HepG2 (cell line): ENCODE data around the gene BAHD1. TPM values are rescaled to one million over a fixed set of nuclear protein-coding genes. Genes with fewer than 3 reads are reported as not detected.

ENCODE experiments used
- ATAC-seq: fragments of 200-7000 bp; cut with Tn5 transposase; 3 replicates; pipeline ENCODE4 v1.9.1; 2020; ENCODE audit warnings: mild to moderate bottlenecking, moderate library complexity
- BruUV-seq: library from RNA; stranded (reverse); fragments of 400-500 nt; replicated peaks from 2 replicates; lab custom pipeline; 2021; lab: Mats Ljungman, UMichigan
- CTCF ChIA-PET: fragments of 300-600 bp; formaldehyde crosslinking; extraction: SDS; loops from one replicate; lab custom pipeline; 2021; ENCODE audit warnings: low total read pairs, inconsistent platforms, low intra/inter-chr PET ratio; lab: Yijun Ruan, JAX
- POLR2A ChIA-PET: fragments of 350-600 bp; sonication (Branson Sonifier 250); formaldehyde crosslinking; loops from one replicate; lab custom pipeline; 2020; ENCODE audit warnings: antibody characterized with exemption, inconsistent platforms; lab: Yijun Ruan, JAX
- DNase-seq: peaks from one replicate; pipeline ENCODE4 v3.0.0-alpha.2; 2015; ENCODE audit warnings: low spot score
- FAIRE-seq: peaks from 3 replicates; lab custom pipeline; 2011; peaks lifted over from hg19 to GRCh38; lab: Jason Lieb, UNC
- H2AFZ ChIP-seq: one replicate; pipeline ENCODE4 v1.6.1; 2011; ENCODE audit warnings: low read length, inconsistent platforms
- H3K27ac ChIP-seq: fragments of 300-600 bp; 3 replicates; pipeline ENCODE4 v1.8.0; 2011; ENCODE audit warnings: mixed run types, mild to moderate bottlenecking, mixed read lengths, low read length, inconsistent platforms; ENCODE audit not compliant: insufficient read depth; ENCODE audit errors: extremely low read length
- H3K27me3 ChIP-seq, 2 experiments: fragments of 200-600 bp in 1 of 2; 2 replicates in 1 of 2; 3 replicates in 1 of 2; pipeline versions ENCODE4 v1.6.0 to v1.8.0; 2011; ENCODE audit warnings: low read length in 2 of 2, mild to moderate bottlenecking in 2 of 2, moderate library complexity in 2 of 2, inconsistent platforms in 1 of 2; ENCODE audit not compliant: insufficient read depth in 2 of 2, control insufficient read depth in 1 of 2
- H3K36me3 ChIP-seq, 2 experiments: fragments of 200-600 bp in 1 of 2; replicated peaks in 1 of 2; 2 replicates in 1 of 2; 3 replicates in 1 of 2; pipeline versions ENCODE4 v1.5.1 to v1.8.0; 2011; ENCODE audit warnings: low read length in 2 of 2, inconsistent platforms in 1 of 2; ENCODE audit not compliant: insufficient read depth in 2 of 2, control insufficient read depth in 1 of 2
- H3K4me1 ChIP-seq: 2 replicates; pipeline ENCODE4 v1.5.1; 2012; ENCODE audit warnings: low read length, inconsistent platforms; ENCODE audit not compliant: insufficient read depth
- H3K4me2 ChIP-seq: 2 replicates; pipeline ENCODE4 v1.6.0; 2011; ENCODE audit warnings: low read depth, low read length, inconsistent platforms
- H3K4me3 ChIP-seq, 3 experiments: fragments of 200-600 bp in 1 of 3; sonication (generic), shearing (Covaris generic) in 1 of 3; replicated peaks in 1 of 3; 2 replicates each; pipeline ENCODE4 v1.5.1; 2011 to 2016; ENCODE audit warnings: low read length in 3 of 3, inconsistent platforms in 2 of 3, low read depth in 2 of 3, mild to moderate bottlenecking in 2 of 3, control low read depth in 1 of 3, mixed read lengths in 1 of 3; ENCODE audit not compliant: insufficient read depth in 1 of 3
- H3K79me2 ChIP-seq: one replicate; pipeline ENCODE4 v1.6.1; 2011; ENCODE audit warnings: low read length, inconsistent platforms; ENCODE audit not compliant: insufficient read depth
- H3K9ac ChIP-seq: 2 replicates; pipeline ENCODE4 v1.6.0; 2011; ENCODE audit warnings: mild to moderate bottlenecking, low read depth, low read length, inconsistent platforms; ENCODE audit not compliant: insufficient read depth
- H3K9me3 ChIP-seq: 2 replicates; pipeline ENCODE4 v1.5.1; 2012; ENCODE audit warnings: mild to moderate bottlenecking, low read length
- H4K20me1 ChIP-seq: 2 replicates; pipeline ENCODE4 v1.6.0; 2011; ENCODE audit warnings: inconsistent platforms, mild to moderate bottlenecking, low read length, moderate library complexity; ENCODE audit not compliant: insufficient read depth
- BATF2 ChIP-seq: sonication (generic); formaldehyde crosslinking; IDR thresholded peaks from 2 replicates; pipeline ENCODE4 v1.8.0; 2022; ENCODE audit warnings: mild to moderate bottlenecking, missing genetic modification reagents, moderate library complexity
- MAFF ChIP-seq: IDR thresholded peaks from 2 replicates; pipeline ENCODE4 v1.6.1; 2011; ENCODE audit warnings: low read depth, low read length, improper control_type of control experiment
- MAFK ChIP-seq, 2 experiments: IDR thresholded peaks in 1 of 2; conservative IDR thresholded peaks in 1 of 2; 2 replicates each; pipeline ENCODE4 v1.6.1; 2011; ENCODE audit warnings: improper control_type of control experiment in 2 of 2, low read length in 2 of 2
- MIER3 ChIP-seq: IDR thresholded peaks from 2 replicates; pipeline ENCODE4 v1.6.1; 2016; ENCODE audit warnings: missing compliant biosample characterization, borderline replicate concordance
- SP4 ChIP-seq: sonication (generic); formaldehyde crosslinking; IDR thresholded peaks from 2 replicates; pipeline ENCODE4 v1.8.1; 2023; ENCODE audit warnings: mild to moderate bottlenecking, missing genetic modification reagents
- ZNF260 ChIP-seq: sonication (generic); formaldehyde crosslinking; IDR thresholded peaks from 2 replicates; pipeline ENCODE4 v1.4.0; 2020; ENCODE audit warnings: missing genetic modification reagents, low read depth, mild to moderate bottlenecking, borderline replicate concordance
- ZNF331 ChIP-seq: sonication (generic); formaldehyde crosslinking; IDR thresholded peaks from 2 replicates; pipeline ENCODE4 v1.4.0; 2020; ENCODE audit warnings: missing genetic modification reagents
- ZNF703 ChIP-seq: sonication (generic); formaldehyde crosslinking; IDR thresholded peaks from 2 replicates; pipeline ENCODE4 v1.5.1; 2020; ENCODE audit warnings: missing genetic modification reagents, mild to moderate bottlenecking, moderate library complexity, borderline replicate concordance
- WGBS: methylation state at CpG from one replicate; pipeline ENCODE4 v1.1.6; 2017; ENCODE audit warnings: low lambda C conversion rate; 5-methylcytosine and 5-hydroxymethylcytosine counted together
- in situ Hi-C: cut with HindIII; loops from 2 replicates; pipeline ENCODE4 v1.10.0; 2017; ENCODE audit warnings: low pct_unique_long_range_greater_than_20kb; ENCODE audit not compliant: extremely low pct_ligation_motif_present
- intact Hi-C: fragments of 100-400 bp; cut with micrococcal nuclease; formaldehyde crosslinking; loops from one replicate; pipeline ENCODE4 v1.10.0; 2022; ENCODE audit not compliant: unreplicated experiment
- polyA plus RNA-seq, 8 experiments: library from polyadenylated mRNA; depleted of rRNA in 3 of 8; stranded (reverse) in 7 of 8; unstranded in 1 of 8; fragments of >200 nt; fragmentation: Illumina TruSeq in 4 of 8; extraction: Trizol in 4 of 8; gene quantifications; 2 replicates each; pipeline versions ENCODE4 v1.2.1 to v1.2.3, GENCODE V29; 2011 to 2016; ENCODE audit warnings: low read depth in 4 of 8, missing spikeins in 1 of 8, mixed read lengths in 1 of 8; ENCODE audit not compliant: insufficient read depth in 1 of 8
- total RNA-seq, 5 experiments: library from RNA; depleted of rRNA; stranded (reverse); fragments of >200 nt; fragmentation: Illumina TruSeq; extraction: Trizol; gene quantifications; 2 replicates each; pipeline ENCODE4 v1.2.3, GENCODE V29; 2016; ENCODE audit warnings: low read depth in 1 of 5
- TF ChIP-seq, protein P1 (sequence below): sonication (generic); formaldehyde crosslinking; IDR thresholded peaks from 2 replicates; pipeline ENCODE4 v1.8.0; 2022; ENCODE audit warnings: missing genetic modification reagents, mild to moderate bottlenecking, inconsistent platforms, borderline replicate concordance

The BAHD1 gene
- total and polyA plus RNA-seq, 2 of the 13 experiments (the other 11 are each of a cell fraction or from before 2014, with no cell fraction given) = 3.3 to 8.7 TPM

- no peak for ATAC-seq
- H3K27ac ChIP-seq = no peak overlapping the region
- no peaks in the 10 kb centered on the region for H3K4me1 ChIP-seq
- ChIA-PET POLR2A (no interaction called here), CTCF (no interaction called here)
- no TSS peak for BruUV-seq
- in situ Hi-C loops (no loop called here), intact Hi-C loops (no loop called here)
- no peaks in the 10 kb centered on the region for H3K79me2 ChIP-seq
- no peaks in the 10 kb centered on the region for H4K20me1 ChIP-seq
- FAIRE-seq = no peak
- 98% methylated on average over 4 of the region's 4 CpGs for WGBS
- no peak overlapping the region for H3K9ac ChIP-seq
- TF ChIP-seq, protein P1, sequence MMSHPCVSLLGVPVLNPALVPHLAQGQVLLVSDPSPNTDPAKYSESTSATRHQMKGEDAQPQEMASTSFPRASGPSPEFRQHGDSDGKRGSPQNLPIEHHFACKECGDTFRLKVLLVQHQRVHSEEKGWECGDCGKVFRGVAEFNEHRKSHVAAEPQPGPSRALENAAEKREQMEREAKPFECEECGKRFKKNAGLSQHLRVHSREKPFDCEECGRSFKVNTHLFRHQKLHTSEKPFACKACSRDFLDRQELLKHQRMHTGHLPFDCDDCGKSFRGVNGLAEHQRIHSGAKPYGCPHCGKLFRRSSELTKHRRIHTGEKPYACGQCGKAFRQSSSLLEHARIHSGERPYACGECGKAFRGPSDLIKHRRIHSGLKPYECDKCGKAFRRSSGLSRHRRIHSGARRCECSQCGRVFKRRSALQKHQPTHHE (CRISPR knock-in tag) = no peak
- TF ChIP-seq MAFK (conservative IDR thresholded peaks at IDR 0.05 in 1 of 2, IDR thresholded peaks at IDR 0.05 in 1 of 2; ENCODE audit: low read length in 2 of 2) = peak; percentile 58 to 77
- TF ChIP-seq ZNF331 (CRISPR knock-in tag) = no peak
- TF ChIP-seq MAFF = peak; percentile 68
- no peak for TF ChIP-seq ZNF260 (CRISPR knock-in tag)
- no peak for TF ChIP-seq MIER3 (CRISPR knock-in tag)
- no peak for TF ChIP-seq ZNF703
- no peak for TF ChIP-seq BATF2 (CRISPR knock-in tag)
- TF ChIP-seq SP4 = no peak
- peaks cover 4 to 41% of the 10 kb centered on the region in 2 experiments for H3K36me3 ChIP-seq
- no peak for DNase-seq
- no peaks in the 10 kb centered on the region for H3K9me3 ChIP-seq
- H3K4me3 ChIP-seq = no peak overlapping the region
- no peak overlapping the region for H3K4me2 ChIP-seq
- no peak overlapping the region for H2AFZ ChIP-seq
- H3K27me3 ChIP-seq = no peaks in the 10 kb centered on the region
These were observed 47.5 kb upstream of the BAHD1 start for GRCh38 chr15:40392986-40393948.
